HG02943 (cell line): ENCODE data around the gene PANK3.

ENCODE experiments used
- ATAC-seq: cut with Tn5 transposase; IDR thresholded peaks from one replicate; pipeline ENCODE4 v1.9.1; 2021; ENCODE audit warnings: mild to moderate bottlenecking, low read depth, moderate library complexity; ENCODE audit not compliant: unreplicated experiment

PANK3 gene

GRCh38 chr5:168578538-168579487 is at the start of gene PANK3:
Gene PANK3 (minus strand): TSS chr5:168579368. CDS start chr5:168579283, 85 bp downstream.
- ATAC-seq = peak; percentile 53

GRCh38 chr5:168624850-168625364 is 45.7 kb upstream of the PANK3 start:
- ATAC-seq = no peak

GRCh38 chr5:168620807-168621206 is 41.6 kb upstream of the PANK3 start:
- ATAC-seq = no peak

- ATAC-seq = no peak
These were observed 35.5 kb upstream of the PANK3 start for GRCh38 chr5:168614661-168615060.

- no peak for ATAC-seq
These were observed 34.8 kb upstream of the PANK3 start for GRCh38 chr5:168613996-168614395.

GRCh38 chr5:168613396-168613795 is 34.2 kb upstream of the PANK3 start:
- no peak for ATAC-seq

- ATAC-seq = no peak
These were observed 33.8 kb upstream of the PANK3 start for GRCh38 chr5:168612996-168613395.

GRCh38 chr5:168612123-168612522 is 33.0 kb upstream of the PANK3 start:
- ATAC-seq = no peak

- ATAC-seq = no peak
These were observed 32.0 kb upstream of the PANK3 start for GRCh38 chr5:168611165-168611564.

GRCh38 chr5:168609806-168610482 is 30.8 kb upstream of the PANK3 start:
- no peak for ATAC-seq

- no peak for ATAC-seq
These were observed 29.7 kb upstream of the PANK3 start for GRCh38 chr5:168608821-168609220.

- ATAC-seq = no peak
These were observed 29.2 kb upstream of the PANK3 start for GRCh38 chr5:168608386-168608785.

GRCh38 chr5:168607946-168608345 is 28.8 kb upstream of the PANK3 start:
- ATAC-seq = no peak

GRCh38 chr5:168606562-168606961 is 27.4 kb upstream of the PANK3 start:
- no peak for ATAC-seq

GRCh38 chr5:168604436-168604835 is 25.3 kb upstream of the PANK3 start:
- no peak for ATAC-seq

GRCh38 chr5:168603746-168604145 is 24.6 kb upstream of the PANK3 start:
- no peak for ATAC-seq

- no peak for ATAC-seq
These were observed 23.3 kb upstream of the PANK3 start for GRCh38 chr5:168602517-168602916.

GRCh38 chr5:168601972-168602371 is 22.8 kb upstream of the PANK3 start:
- ATAC-seq = no peak

GRCh38 chr5:168600409-168600808 is 21.2 kb upstream of the PANK3 start:
- no peak for ATAC-seq

- no peak for ATAC-seq
These were observed 20.7 kb upstream of the PANK3 start for GRCh38 chr5:168599826-168600225.

- no peak for ATAC-seq
These were observed 19.5 kb upstream of the PANK3 start for GRCh38 chr5:168598639-168599038.
